ENCODE measurements around the gene SLC35A5.

GRCh38 chr3:112579232-112579631 is 17.4 kb downstream of the SLC35A5 start:
- TF ChIP-seq CTCF (conservative IDR thresholded peaks at IDR 0.05 in 1 of 2, IDR thresholded peaks at IDR 0.05 in 1 of 2; ENCODE audit: low read depth in 1 of 2, low read length in 2 of 2) (no peak), EZH2 (IDR thresholded peaks at IDR 0.05; ENCODE audit: low read length, missing control alignments) (no peak)

Data from fibroblast of lung (primary cell).